ENCODE data around the gene TNFRSF21.

DNA sequence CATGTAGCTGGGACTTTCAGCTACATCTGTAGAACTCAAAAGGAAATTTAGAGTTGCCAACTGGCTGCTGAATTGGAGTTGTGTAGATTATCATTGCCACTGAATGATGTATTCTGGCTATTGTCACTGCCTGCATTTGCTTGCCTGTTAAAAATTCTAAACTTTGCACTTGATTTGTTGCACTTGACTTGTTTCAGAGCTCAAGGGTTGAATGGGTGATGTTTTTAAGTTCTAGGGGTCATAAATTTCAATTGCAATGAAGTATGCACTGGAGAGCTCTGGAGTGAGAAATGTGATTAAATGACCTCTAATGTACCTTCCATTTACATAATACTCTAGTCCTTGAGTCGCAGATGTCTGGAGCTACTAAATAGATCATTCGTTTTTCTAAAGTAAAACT, 102.4 kb downstream of the TNFRSF21 start:
- TF ChIP-seq, protein P1, sequence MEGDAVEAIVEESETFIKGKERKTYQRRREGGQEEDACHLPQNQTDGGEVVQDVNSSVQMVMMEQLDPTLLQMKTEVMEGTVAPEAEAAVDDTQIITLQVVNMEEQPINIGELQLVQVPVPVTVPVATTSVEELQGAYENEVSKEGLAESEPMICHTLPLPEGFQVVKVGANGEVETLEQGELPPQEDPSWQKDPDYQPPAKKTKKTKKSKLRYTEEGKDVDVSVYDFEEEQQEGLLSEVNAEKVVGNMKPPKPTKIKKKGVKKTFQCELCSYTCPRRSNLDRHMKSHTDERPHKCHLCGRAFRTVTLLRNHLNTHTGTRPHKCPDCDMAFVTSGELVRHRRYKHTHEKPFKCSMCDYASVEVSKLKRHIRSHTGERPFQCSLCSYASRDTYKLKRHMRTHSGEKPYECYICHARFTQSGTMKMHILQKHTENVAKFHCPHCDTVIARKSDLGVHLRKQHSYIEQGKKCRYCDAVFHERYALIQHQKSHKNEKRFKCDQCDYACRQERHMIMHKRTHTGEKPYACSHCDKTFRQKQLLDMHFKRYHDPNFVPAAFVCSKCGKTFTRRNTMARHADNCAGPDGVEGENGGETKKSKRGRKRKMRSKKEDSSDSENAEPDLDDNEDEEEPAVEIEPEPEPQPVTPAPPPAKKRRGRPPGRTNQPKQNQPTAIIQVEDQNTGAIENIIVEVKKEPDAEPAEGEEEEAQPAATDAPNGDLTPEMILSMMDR (IDR thresholded peaks at IDR 0.05; ENCODE audit: low read length) = no peak
- TF ChIP-seq EZH2 (optimal IDR thresholded peaks at IDR 0.05; ENCODE audit: low read depth, low read length) (no peak), EZH2phosphoT487 (IDR thresholded peaks at IDR 0.05; ENCODE audit: low read length) (no peak)
